Measurements from ENCODE around the gene KMT5C. TPM values are rescaled to one million over a fixed set of nuclear protein-coding genes. Genes with fewer than 3 reads are reported as not detected.
A peak's percentile ranks its signal among the peaks of the same experiment; 100 is the strongest.
"Not testable (repeated sequence)": the region's sequence is repeated elsewhere in the genome, so short reads cannot be mapped to it uniquely, and the experiment has no call there.

The KMT5C gene
- total and polyA plus RNA-seq, 2 donors (not counting 1 experiment from before 2014, with no cell fraction given) = 22.2 to 23.6 TPM

DNA sequence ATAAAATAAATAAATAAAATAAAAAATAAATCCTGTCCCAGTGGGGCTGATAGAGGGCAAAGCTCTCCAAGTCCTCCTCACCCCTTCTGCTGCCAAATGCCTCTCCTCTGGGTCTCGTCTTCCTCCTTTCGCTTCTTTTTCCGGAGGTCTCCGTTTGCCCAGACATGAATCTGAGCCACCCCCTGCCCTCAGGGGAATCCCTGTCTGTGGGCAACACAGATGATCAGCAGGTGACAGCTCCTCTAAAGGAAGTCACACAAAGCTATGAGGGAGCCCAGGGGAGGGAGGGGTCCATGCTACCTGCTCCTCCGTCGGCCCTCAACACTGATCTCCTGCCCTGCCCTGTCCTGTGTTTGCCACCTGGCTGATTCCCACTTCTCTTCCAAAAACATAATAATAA is 15.0 kb upstream of the KMT5C start:
- no peaks in the 10 kb centered on the region for H3K36me3 ChIP-seq (replicated peaks in 1 of 2; ENCODE audit: control extremely low read depth in 1 of 2, control insufficient read depth in 1 of 2, extremely low read depth in 1 of 2, insufficient read depth in 2 of 2, low read length in 1 of 2)
- no peak overlapping the region for H3K4me2 ChIP-seq (replicated peaks; ENCODE audit: low read depth, low read length, poor library complexity, severe bottlenecking)
- H3K27me3 Mint-ChIP-seq = peaks cover 37% of the 10 kb centered on the region
- ChIA-PET CTCF (no interaction called here), POLR2A (no interaction called here)
- H3K27ac ChIP-seq (ENCODE audit: low read length in 2 of 2) = no peak overlapping the region
- no peak overlapping the region for H3K4me3 Mint-ChIP-seq
- H3K9me3 Mint-ChIP-seq (ENCODE audit: insufficient read depth) = no peaks in the 10 kb centered on the region
- no peaks in the 10 kb centered on the region for H4K20me1 ChIP-seq (ENCODE audit: control insufficient read depth, insufficient read depth, low read length, poor library complexity, severe bottlenecking)
- no peak overlapping the region for H3K27ac Mint-ChIP-seq
- no peak overlapping the region for H2AFZ ChIP-seq (ENCODE audit: insufficient read depth, low read depth, low read length, poor library complexity, severe bottlenecking)
- WGBS (ENCODE audit: insufficient coverage) = 58% methylated on average over 2 of the region's 6 CpGs
- H3K79me2 ChIP-seq (ENCODE audit: control insufficient read depth, insufficient read depth, low read length) = no peaks in the 10 kb centered on the region
- TF ChIP-seq, protein P1, sequence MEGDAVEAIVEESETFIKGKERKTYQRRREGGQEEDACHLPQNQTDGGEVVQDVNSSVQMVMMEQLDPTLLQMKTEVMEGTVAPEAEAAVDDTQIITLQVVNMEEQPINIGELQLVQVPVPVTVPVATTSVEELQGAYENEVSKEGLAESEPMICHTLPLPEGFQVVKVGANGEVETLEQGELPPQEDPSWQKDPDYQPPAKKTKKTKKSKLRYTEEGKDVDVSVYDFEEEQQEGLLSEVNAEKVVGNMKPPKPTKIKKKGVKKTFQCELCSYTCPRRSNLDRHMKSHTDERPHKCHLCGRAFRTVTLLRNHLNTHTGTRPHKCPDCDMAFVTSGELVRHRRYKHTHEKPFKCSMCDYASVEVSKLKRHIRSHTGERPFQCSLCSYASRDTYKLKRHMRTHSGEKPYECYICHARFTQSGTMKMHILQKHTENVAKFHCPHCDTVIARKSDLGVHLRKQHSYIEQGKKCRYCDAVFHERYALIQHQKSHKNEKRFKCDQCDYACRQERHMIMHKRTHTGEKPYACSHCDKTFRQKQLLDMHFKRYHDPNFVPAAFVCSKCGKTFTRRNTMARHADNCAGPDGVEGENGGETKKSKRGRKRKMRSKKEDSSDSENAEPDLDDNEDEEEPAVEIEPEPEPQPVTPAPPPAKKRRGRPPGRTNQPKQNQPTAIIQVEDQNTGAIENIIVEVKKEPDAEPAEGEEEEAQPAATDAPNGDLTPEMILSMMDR (IDR thresholded peaks at IDR 0.05) = no peak
- TF ChIP-seq EZH2 (IDR thresholded peaks at IDR 0.05; ENCODE audit: borderline replicate concordance, insufficient read depth, low read depth, low read length, poor library complexity, severe bottlenecking) = no peak
- no peak overlapping the region for H3K4me3 ChIP-seq (ENCODE audit: control extremely low read depth in 1 of 5, extremely low read depth in 1 of 5, insufficient read depth in 1 of 5, low read depth in 2 of 5, low read length in 4 of 5)
- DNase-seq (no peak), ATAC-seq (ENCODE audit: low read depth) (no peak)
- no peaks in the 10 kb centered on the region for H3K4me1 Mint-ChIP-seq
- intact Hi-C loops (cut with micrococcal nuclease) = no loop called here
- peaks cover 0 to 10% (median 1%) of the 10 kb centered on the region in 4 experiments for H3K27me3 ChIP-seq (replicated peaks in 1 of 4; ENCODE audit: control extremely low read depth in 1 of 4, control insufficient read depth in 3 of 4, insufficient read depth in 4 of 4, low read length in 3 of 4)
- H3K4me1 ChIP-seq (ENCODE audit: control insufficient read depth in 2 of 2, insufficient read depth in 2 of 2, low read length in 2 of 2) = peaks cover 0 to 4% of the 10 kb centered on the region in 2 donors
- H3K9ac ChIP-seq (ENCODE audit: low read length) = no peak overlapping the region
- peaks cover 0 to 4% (median 0%) of the 10 kb centered on the region in 3 donors for H3K9me3 ChIP-seq (ENCODE audit: control extremely low read depth in 1 of 3, control insufficient read depth in 2 of 3, insufficient read depth in 1 of 3, low read length in 2 of 3)

DNA sequence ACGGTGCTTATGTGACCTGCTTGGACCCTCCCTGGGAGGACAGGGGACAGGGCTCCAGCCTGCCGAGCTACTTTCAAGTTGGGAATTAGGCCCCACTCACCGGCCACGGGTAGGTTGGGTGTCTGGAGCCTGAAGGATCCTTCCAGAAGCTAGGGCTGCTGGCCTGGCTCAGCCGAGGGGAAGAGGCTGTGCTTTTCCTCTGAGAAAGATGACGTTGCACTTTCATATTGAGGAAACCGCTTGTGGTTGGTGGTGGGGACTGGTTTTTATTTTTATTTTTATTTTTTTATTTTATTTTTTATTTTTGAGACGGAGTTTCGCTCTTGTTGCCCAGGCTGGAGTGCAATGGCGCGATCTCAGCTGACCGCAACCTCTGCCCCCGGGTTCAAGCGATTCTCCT is 14.5 kb upstream of the KMT5C start, which contains the start of gene TMEM150B:
Gene TMEM150B (minus strand): TSS at position 170 of the 400 bp plus-strand sequence. CDS start 4,305 bp downstream, outside the sequence.
- no peak within 1 kb of the TSS for H3K4me2 ChIP-seq (replicated peaks; ENCODE audit: low read depth, low read length, poor library complexity, severe bottlenecking)
- Mint-ChIP-seq H3K27ac (no peak within 1 kb of the TSS), H3K4me1 (no peaks in the 10 kb centered on the region), H3K9me3 (ENCODE audit: insufficient read depth) (no peaks in the 10 kb centered on the region), H3K27me3 (peaks cover 37% of the 10 kb centered on the region), H3K4me3 (no peak within 1 kb of the TSS)
- no peak within 1 kb of the TSS for H3K9ac ChIP-seq (ENCODE audit: low read length)
- intact Hi-C loops (cut with micrococcal nuclease) = no loop called here
- no peaks in the 10 kb centered on the region for H4K20me1 ChIP-seq (ENCODE audit: control insufficient read depth, insufficient read depth, low read length, poor library complexity, severe bottlenecking)
- peaks cover 0 to 4% (median 0%) of the 10 kb centered on the region in 3 donors for H3K9me3 ChIP-seq (ENCODE audit: control extremely low read depth in 1 of 3, control insufficient read depth in 2 of 3, insufficient read depth in 1 of 3, low read length in 2 of 3)
- H3K36me3 ChIP-seq (replicated peaks in 1 of 2; ENCODE audit: control extremely low read depth in 1 of 2, control insufficient read depth in 1 of 2, extremely low read depth in 1 of 2, insufficient read depth in 2 of 2, low read length in 1 of 2) = no peaks in the 10 kb centered on the region
- peaks cover 0 to 10% (median 1%) of the 10 kb centered on the region in 4 experiments for H3K27me3 ChIP-seq (replicated peaks in 1 of 4; ENCODE audit: control extremely low read depth in 1 of 4, control insufficient read depth in 3 of 4, insufficient read depth in 4 of 4, low read length in 3 of 4)
- no peak within 1 kb of the TSS for H3K4me3 ChIP-seq (ENCODE audit: control extremely low read depth in 1 of 5, extremely low read depth in 1 of 5, insufficient read depth in 1 of 5, low read depth in 2 of 5, low read length in 4 of 5)
- ATAC-seq (ENCODE audit: low read depth) (no peak), DNase-seq (no peak)
- no peaks in the 10 kb centered on the region for H3K79me2 ChIP-seq (ENCODE audit: control insufficient read depth, insufficient read depth, low read length)
- POLR2A ChIA-PET = no interaction called here
- CTCF ChIA-PET = no interaction called here
- TF ChIP-seq, protein P1 (IDR thresholded peaks at IDR 0.05) = no peak
- TF ChIP-seq EZH2 (IDR thresholded peaks at IDR 0.05; ENCODE audit: borderline replicate concordance, insufficient read depth, low read depth, low read length, poor library complexity, severe bottlenecking) = no peak
- WGBS (ENCODE audit: insufficient coverage) = 67% methylated on average over 8 of the region's 14 CpGs
- no peak within 1 kb of the TSS for H3K27ac ChIP-seq (ENCODE audit: low read length in 2 of 2)
- H3K4me1 ChIP-seq (ENCODE audit: control insufficient read depth in 2 of 2, insufficient read depth in 2 of 2, low read length in 2 of 2) = peaks cover 0 to 4% of the 10 kb centered on the region in 2 donors
- no peak within 1 kb of the TSS for H2AFZ ChIP-seq (ENCODE audit: insufficient read depth, low read depth, low read length, poor library complexity, severe bottlenecking)

DNA sequence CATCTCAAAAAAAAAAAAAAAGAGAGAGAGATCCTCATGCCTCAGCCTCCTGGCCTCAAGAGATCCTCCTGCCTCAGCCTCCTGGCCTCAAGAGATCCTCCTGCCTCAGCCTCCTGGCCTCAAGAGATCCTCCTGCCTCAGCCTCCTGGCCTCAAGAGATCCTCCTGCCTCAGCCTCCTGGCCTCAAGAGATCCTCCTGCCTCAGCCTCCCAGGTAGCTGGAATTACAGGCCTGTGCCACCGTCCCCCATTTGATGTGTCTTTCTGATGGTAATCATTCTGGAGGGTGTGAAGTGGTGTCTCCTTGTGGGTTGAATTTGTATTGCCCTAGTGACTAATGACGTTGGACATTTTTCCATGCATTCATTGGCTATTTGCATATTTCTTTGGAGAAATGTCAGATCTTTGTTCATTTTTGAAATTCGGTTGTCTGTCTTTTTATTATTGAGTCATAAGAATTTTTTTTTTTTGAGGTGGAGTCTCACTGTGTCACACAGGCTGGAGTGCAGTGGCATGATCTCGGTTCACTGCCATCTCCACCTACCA is 10.8 kb upstream of the KMT5C start:
- H3K27me3 Mint-ChIP-seq = peaks cover 27% of the 10 kb centered on the region
- H3K4me1 ChIP-seq (ENCODE audit: control insufficient read depth in 2 of 2, insufficient read depth in 2 of 2, low read length in 2 of 2); H2AFZ ChIP-seq (ENCODE audit: insufficient read depth, low read depth, low read length, poor library complexity, severe bottlenecking); H3K4me3 Mint-ChIP-seq; ATAC-seq (ENCODE audit: low read depth); H3K79me2 ChIP-seq (ENCODE audit: control insufficient read depth, insufficient read depth, low read length); DNase-seq; H3K27ac ChIP-seq (ENCODE audit: low read length in 2 of 2); H3K36me3 ChIP-seq (replicated peaks in 1 of 2; ENCODE audit: control extremely low read depth in 1 of 2, control insufficient read depth in 1 of 2, extremely low read depth in 1 of 2, insufficient read depth in 2 of 2, low read length in 1 of 2); H3K9me3 Mint-ChIP-seq (ENCODE audit: insufficient read depth); H4K20me1 ChIP-seq (ENCODE audit: control insufficient read depth, insufficient read depth, low read length, poor library complexity, severe bottlenecking); H3K4me2 ChIP-seq (replicated peaks; ENCODE audit: low read depth, low read length, poor library complexity, severe bottlenecking); POLR2A ChIA-PET; H3K4me3 ChIP-seq (ENCODE audit: control extremely low read depth in 1 of 5, extremely low read depth in 1 of 5, insufficient read depth in 1 of 5, low read depth in 2 of 5, low read length in 4 of 5); H3K9ac ChIP-seq (ENCODE audit: low read length); intact Hi-C loops (cut with micrococcal nuclease); H3K9me3 ChIP-seq (ENCODE audit: control extremely low read depth in 1 of 3, control insufficient read depth in 2 of 3, insufficient read depth in 1 of 3, low read length in 2 of 3); H3K4me1 Mint-ChIP-seq: not testable (repeated sequence)
- WGBS (ENCODE audit: insufficient coverage) = 43% methylated on average over 1 of the region's 4 CpGs
- CTCF ChIA-PET = interaction anchor here (0.7 kb wide), 1 partner anchor 134 kb away, joined by 4 read pairs; no protein-coding TSS in a partner anchor
- peaks cover 0 to 11% (median 1%) of the 10 kb centered on the region in 4 experiments for H3K27me3 ChIP-seq (replicated peaks in 1 of 4; ENCODE audit: control extremely low read depth in 1 of 4, control insufficient read depth in 3 of 4, insufficient read depth in 4 of 4, low read length in 3 of 4)
- peak overlapping the region; percentile 32 for H3K27ac Mint-ChIP-seq

Data from B cell (primary cell).